AG04450 (cell line): ENCODE data around the gene SP1. TPM values are rescaled to one million over a fixed set of nuclear protein-coding genes. Genes with fewer than 3 reads are reported as not detected.

Source experiments
- CTCF ChIA-PET: fragments of 300-600, 350-600 bp; formaldehyde crosslinking; extraction: SDS; loops from one replicate; lab custom pipeline; 2022; ENCODE audit warnings: antibody characterized with exemption, inconsistent platforms; lab: Charles Lee
- POLR2A ChIA-PET: fragments of 350-600 bp; formaldehyde crosslinking; extraction: SDS; loops from one replicate; lab custom pipeline; 2021; ENCODE audit warnings: antibody characterized with exemption, inconsistent platforms; lab: Yijun Ruan, JAX
- DNase-seq: peaks from one replicate; pipeline ENCODE4 v3.0.0-alpha.2; 2011; ENCODE audit warnings: low read depth, low spot score
- H3K27ac ChIP-seq: one replicate; pipeline ENCODE4 v1.5.1; 2012; ENCODE audit warnings: low read depth, low read length, control low read depth
- H3K27me3 ChIP-seq: one replicate; pipeline ENCODE4 v1.6.0; 2012; ENCODE audit warnings: low read length; ENCODE audit not compliant: control insufficient read depth, insufficient read depth
- H3K4me3 ChIP-seq: 2 replicates; pipeline ENCODE4 v1.5.1; 2011; ENCODE audit warnings: mild to moderate bottlenecking, low read depth, low read length, control low read depth
- H3K9me3 ChIP-seq: 2 replicates; pipeline ENCODE4 v1.5.1; 2012; ENCODE audit warnings: low read length; ENCODE audit not compliant: control insufficient read depth, insufficient read depth
- CTCF ChIP-seq: IDR thresholded peaks from 2 replicates; pipeline ENCODE4 v1.5.1; 2011; ENCODE audit warnings: low read depth, low read length, control low read depth, inconsistent platforms
- polyA plus RNA-seq: library from polyadenylated mRNA; depleted of rRNA; stranded (reverse); fragments of >200 nt; gene quantifications from 2 replicates; pipeline ENCODE4 v1.2.3, GENCODE V29; 2011

SP1 gene
- polyA plus RNA-seq, 1 experiment, result 45.9 TPM

GRCh38 chr12:53376747-53377146 is 3.2 kb upstream of the SP1 start:
- POLR2A ChIA-PET, result no interaction called here
- TF ChIP-seq CTCF, result no peak
- CTCF ChIA-PET, result interaction anchor here (1.2 kb wide), 1 partner anchor 24 kb away, joined by 6 read pairs; no protein-coding TSS in a partner anchor
- Histone ChIP-seq H3K27ac (no peak overlapping the region), H3K9me3 (no peaks in the 10 kb centered on the region; the same call in 1 of the 2 replicates), H3K4me3 (no peak overlapping the region), H3K27me3 (no peaks in the 10 kb centered on the region)
- DNase-seq, result no peak

- H3K27ac ChIP-seq, result no peak overlapping the region
- H3K9me3 ChIP-seq, result no peaks in the 10 kb centered on the region
- ChIA-PET CTCF (interaction anchor here (0.6 to 3.3 kb wide), 6 partner anchors 23 to 57 kb away, joined by 3 to 22 read pairs (median 13); partner anchors contain the start of gene AAAS), POLR2A (no interaction called here)
- H3K27me3 ChIP-seq, result no peaks in the 10 kb centered on the region
- no peak overlapping the region for H3K4me3 ChIP-seq
- DNase-seq, result no peak
- no peak for TF ChIP-seq CTCF
Measured at GRCh38 chr12:53378222-53378621, 1.8 kb upstream of the SP1 start.

GRCh38 chr12:53378724-53379388 is 1.1 kb upstream of the SP1 start:
- H3K9me3 ChIP-seq, result no peaks in the 10 kb centered on the region
- peak overlapping the region; percentile 68 for H3K4me3 ChIP-seq
- no peak for TF ChIP-seq CTCF
- H3K27ac ChIP-seq, result peak overlapping the region; percentile 81
- DNase-seq, result no peak
- CTCF ChIA-PET, result interaction anchor here (0.6 to 3.3 kb wide), 8 partner anchors 24 to 167 kb away, joined by 3 to 22 read pairs (median 5); partner anchors contain the start of gene AAAS
- no peaks in the 10 kb centered on the region for H3K27me3 ChIP-seq
- POLR2A ChIA-PET, result interaction anchor here (0.5 to 1.6 kb wide), 15 partner anchors 9 to 1041 kb away, joined by 3 to 16 read pairs (median 5); partner anchors contain the start of genes AAAS and TARBP2

- peak; percentile 100 for DNase-seq
- POLR2A ChIA-PET, result interaction anchor here (0.5 to 1.6 kb wide), 15 partner anchors 8 to 1040 kb away, joined by 3 to 16 read pairs (median 5); partner anchors contain the start of genes AAAS, MYG1 and TARBP2
- Histone ChIP-seq H3K27me3 (no peaks in the 10 kb centered on the region), H3K9me3 (no peaks in the 10 kb centered on the region), H3K4me3 (peak overlapping the region; percentile 68), H3K27ac (peak overlapping the region; percentile 81)
- no peak for TF ChIP-seq CTCF
- CTCF ChIA-PET, result interaction anchor here (0.6 to 3.3 kb wide), 9 partner anchors 27 to 168 kb away, joined by 3 to 22 read pairs (median 5); partner anchors contain the start of gene AAAS
Measured at GRCh38 chr12:53379389-53380103, 430 bp upstream of the SP1 start.
